Activated B cell treated with CpG ODN at 0.5 μM for 24 hours (primary cell): ENCODE measurements around the gene MAVS. TPM values are rescaled to one million over a fixed set of nuclear protein-coding genes. Genes with fewer than 3 reads are reported as not detected.

Source experiments
- ATAC-seq: fragments of 200-7000 bp; cut with Tn5 transposase; one replicate; pipeline ENCODE4 v1.10.0; 2021; ENCODE audit warnings: low read depth, mild to moderate bottlenecking, moderate library complexity
- CTCF ChIA-PET: fragments of 350-600 bp; sonication (Branson Sonifier 250); formaldehyde crosslinking; loops from one replicate; lab custom pipeline; 2021; ENCODE audit warnings: antibody characterized with exemption; lab: Charles Lee
- POLR2A ChIA-PET: fragments of 350-600 bp; sonication (Branson Sonifier 250); formaldehyde crosslinking; loops from one replicate; lab custom pipeline; 2021; ENCODE audit warnings: antibody characterized with exemption; lab: Charles Lee
- DNase-seq: peaks from one replicate; pipeline ENCODE4 v3.0.0; 2022
- H3K27ac Mint-ChIP-seq: one replicate; pipeline ENCODE4 v1.8.0; 2020; ENCODE audit warnings: mixed read lengths
- H3K27me3 Mint-ChIP-seq: one replicate; pipeline ENCODE4 v1.8.0; 2021; ENCODE audit warnings: mixed read lengths
- H3K36me3 Mint-ChIP-seq: one replicate; pipeline ENCODE4 v1.8.0; 2021; ENCODE audit warnings: low read depth, mixed read lengths
- H3K4me1 Mint-ChIP-seq: one replicate; pipeline ENCODE4 v1.8.0; 2021; ENCODE audit warnings: mixed read lengths
- H3K4me3 Mint-ChIP-seq: one replicate; pipeline ENCODE4 v1.8.0; 2020; ENCODE audit warnings: mild to moderate bottlenecking, mixed read lengths
- H3K9me3 Mint-ChIP-seq: one replicate; pipeline ENCODE4 v1.8.0; 2020; ENCODE audit warnings: mixed read lengths
- intact Hi-C: fragments of 100-400 bp; cut with micrococcal nuclease; formaldehyde crosslinking; loops from one replicate; pipeline ENCODE4 v1.15.1; 2024
- total RNA-seq: library from RNA; stranded (reverse); gene quantifications from 2 replicates; pipeline ENCODE4 v1.2.3, GENCODE V29; 2022
- TF ChIP-seq, protein P1 (sequence below): fragments of 200-600 bp; IDR thresholded peaks from one replicate; pipeline ENCODE4 v1.8.0; 2022; ENCODE audit warnings: antibody characterized with exemption, mild to moderate bottlenecking

MAVS gene
- total RNA-seq, 1 donor from 2014 or later: 39.7 TPM

DNA sequence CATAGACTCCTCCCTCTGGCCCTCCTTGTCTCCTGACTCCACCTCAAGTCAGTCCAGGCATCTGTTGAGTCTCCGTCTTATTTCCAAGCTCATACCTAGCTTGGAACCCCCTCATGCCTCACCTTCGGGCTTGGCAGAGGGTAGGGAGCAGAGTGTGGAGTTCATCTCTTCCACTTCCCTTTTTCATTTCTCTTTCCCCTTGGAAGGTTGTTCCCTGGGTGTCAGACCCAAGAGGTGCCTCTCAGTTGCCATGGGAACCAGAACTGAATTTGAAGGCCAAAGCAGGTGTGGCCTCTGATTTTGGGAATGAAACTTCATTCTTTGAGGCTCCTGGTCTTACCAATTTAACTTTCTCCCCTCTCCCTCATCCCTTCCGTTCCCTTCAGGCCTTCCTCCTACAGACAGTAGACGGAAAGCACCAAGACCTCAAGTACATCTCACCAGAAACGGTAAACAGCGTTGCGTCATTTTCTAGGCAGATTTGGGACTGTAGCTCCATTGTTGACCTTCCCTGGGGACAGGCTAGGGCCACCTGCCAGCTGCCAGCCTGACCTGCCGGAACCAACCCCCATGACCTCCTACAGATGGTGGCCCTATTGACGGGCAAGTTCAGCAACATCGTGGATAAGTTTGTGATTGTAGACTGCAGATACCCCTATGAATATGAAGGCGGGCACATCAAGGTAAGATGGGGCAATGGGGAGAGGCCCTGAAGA, 44.0 kb upstream of the MAVS start:
- Mint-ChIP-seq H3K27me3 (no peaks in the 10 kb centered on the region), H3K9me3 (no peaks in the 10 kb centered on the region), H3K27ac (peak overlapping the region; percentile 76), H3K36me3 (peaks cover 51% of the 10 kb centered on the region), H3K4me1 (peaks cover 60% of the 10 kb centered on the region), H3K4me3 (no peak overlapping the region)
- ChIA-PET CTCF (interaction anchor here (1.1 kb wide), 1 partner anchor 282 kb away, joined by 3 read pairs; no protein-coding TSS in a partner anchor), POLR2A (interaction anchor here (0.5 kb wide), 1 partner anchor 8 kb away, joined by 3 read pairs; no protein-coding TSS in a partner anchor)
- intact Hi-C loops: no loop called here
- TF ChIP-seq, protein P1, sequence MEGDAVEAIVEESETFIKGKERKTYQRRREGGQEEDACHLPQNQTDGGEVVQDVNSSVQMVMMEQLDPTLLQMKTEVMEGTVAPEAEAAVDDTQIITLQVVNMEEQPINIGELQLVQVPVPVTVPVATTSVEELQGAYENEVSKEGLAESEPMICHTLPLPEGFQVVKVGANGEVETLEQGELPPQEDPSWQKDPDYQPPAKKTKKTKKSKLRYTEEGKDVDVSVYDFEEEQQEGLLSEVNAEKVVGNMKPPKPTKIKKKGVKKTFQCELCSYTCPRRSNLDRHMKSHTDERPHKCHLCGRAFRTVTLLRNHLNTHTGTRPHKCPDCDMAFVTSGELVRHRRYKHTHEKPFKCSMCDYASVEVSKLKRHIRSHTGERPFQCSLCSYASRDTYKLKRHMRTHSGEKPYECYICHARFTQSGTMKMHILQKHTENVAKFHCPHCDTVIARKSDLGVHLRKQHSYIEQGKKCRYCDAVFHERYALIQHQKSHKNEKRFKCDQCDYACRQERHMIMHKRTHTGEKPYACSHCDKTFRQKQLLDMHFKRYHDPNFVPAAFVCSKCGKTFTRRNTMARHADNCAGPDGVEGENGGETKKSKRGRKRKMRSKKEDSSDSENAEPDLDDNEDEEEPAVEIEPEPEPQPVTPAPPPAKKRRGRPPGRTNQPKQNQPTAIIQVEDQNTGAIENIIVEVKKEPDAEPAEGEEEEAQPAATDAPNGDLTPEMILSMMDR: no peak
- ATAC-seq (no peak), DNase-seq (no peak)

DNA sequence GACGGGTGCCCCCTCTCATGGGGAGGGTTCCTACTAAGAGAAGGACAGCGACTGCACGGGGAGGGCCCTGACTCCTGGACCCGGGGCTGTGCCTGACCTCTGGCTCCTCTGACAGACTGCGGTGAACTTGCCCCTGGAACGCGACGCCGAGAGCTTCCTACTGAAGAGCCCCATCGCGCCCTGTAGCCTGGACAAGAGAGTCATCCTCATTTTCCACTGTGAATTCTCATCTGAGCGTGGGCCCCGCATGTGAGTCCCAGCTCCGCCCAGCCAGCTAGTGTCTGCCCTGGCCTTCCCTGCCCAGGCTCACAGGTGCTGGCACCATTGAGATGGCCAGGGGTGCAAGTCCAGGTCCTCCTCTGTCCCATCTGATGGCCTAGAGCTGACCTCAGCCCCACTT, 43.3 kb upstream of the MAVS start:
- H3K9me3 Mint-ChIP-seq: no peaks in the 10 kb centered on the region
- H3K4me1 Mint-ChIP-seq: peaks cover 54% of the 10 kb centered on the region
- H3K27ac Mint-ChIP-seq: no peak overlapping the region
- H3K36me3 Mint-ChIP-seq: peaks cover 47% of the 10 kb centered on the region
- POLR2A ChIA-PET: interaction anchor here (0.6 kb wide), 1 partner anchor 11 kb away, joined by 3 read pairs; no protein-coding TSS in a partner anchor
- no peak overlapping the region for H3K4me3 Mint-ChIP-seq
- no peaks in the 10 kb centered on the region for H3K27me3 Mint-ChIP-seq
- TF ChIP-seq, protein P1: no peak
- CTCF ChIA-PET: interaction anchor here (1.1 kb wide), 1 partner anchor 282 kb away, joined by 3 read pairs; no protein-coding TSS in a partner anchor
- no peak for DNase-seq
- intact Hi-C loops: no loop called here
- no peak for ATAC-seq

DNA sequence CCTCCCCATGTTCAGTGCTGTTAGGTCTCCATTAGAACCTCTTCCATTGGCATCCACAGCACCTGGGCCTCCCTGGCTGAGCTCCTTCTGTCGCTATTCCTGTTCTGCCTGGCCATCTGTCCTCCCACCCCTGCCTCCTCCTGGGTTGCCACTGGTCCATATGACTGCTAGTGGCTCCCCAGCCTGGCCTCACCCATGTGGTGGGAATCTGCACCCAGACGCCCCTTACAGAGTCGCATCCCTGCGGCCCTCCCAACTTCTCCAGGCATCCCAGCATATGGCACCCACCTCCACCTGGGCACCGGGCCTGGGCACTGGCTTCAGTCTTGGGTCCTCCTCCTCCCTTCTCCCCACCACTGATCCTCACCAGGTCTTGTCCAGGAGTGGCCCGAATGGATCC, 42.8 kb upstream of the MAVS start:
- Mint-ChIP-seq H3K9me3 (no peaks in the 10 kb centered on the region), H3K4me1 (peaks cover 49% of the 10 kb centered on the region), H3K27me3 (no peaks in the 10 kb centered on the region), H3K36me3 (peaks cover 47% of the 10 kb centered on the region), H3K27ac (peak overlapping the region; percentile 24), H3K4me3 (no peak overlapping the region)
- DNase-seq: no peak
- intact Hi-C loops: no loop called here
- CTCF ChIA-PET: interaction anchor here (1.1 kb wide), 1 partner anchor 281 kb away, joined by 3 read pairs; no protein-coding TSS in a partner anchor
- TF ChIP-seq, protein P1: no peak
- no peak for ATAC-seq
- POLR2A ChIA-PET: interaction anchor here (0.6 kb wide), 1 partner anchor 10 kb away, joined by 3 read pairs; no protein-coding TSS in a partner anchor

DNA sequence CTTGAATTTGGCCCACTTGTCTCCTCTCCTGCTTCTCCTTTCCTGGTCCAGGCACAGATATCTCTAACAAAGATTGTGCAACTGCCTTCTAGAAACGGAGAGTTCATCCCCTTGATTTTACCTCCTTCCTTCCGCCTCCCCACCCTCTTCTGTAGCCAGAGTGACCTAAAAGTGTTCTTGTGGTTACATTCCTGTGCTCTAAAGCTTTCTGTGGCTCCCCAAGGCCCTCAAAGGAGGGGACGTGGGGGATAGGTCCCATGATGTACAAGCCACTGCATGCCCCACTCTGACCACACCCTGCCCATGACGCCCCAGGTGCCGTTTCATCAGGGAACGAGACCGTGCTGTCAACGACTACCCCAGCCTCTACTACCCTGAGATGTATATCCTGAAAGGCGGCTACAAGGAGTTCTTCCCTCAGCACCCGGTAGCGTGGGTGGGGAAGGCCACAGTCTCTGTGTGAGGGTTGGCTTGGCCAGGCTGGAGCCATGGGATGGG, 42.3 kb upstream of the MAVS start:
- H3K27me3 Mint-ChIP-seq: no peaks in the 10 kb centered on the region
- ChIA-PET CTCF (no interaction called here), POLR2A (interaction anchor here (1.3 kb wide), 1 partner anchor 16 kb away, joined by 3 read pairs; the partner anchor contains the start of gene AP5S1)
- no peak overlapping the region for H3K4me3 Mint-ChIP-seq
- ATAC-seq: no peak
- H3K36me3 Mint-ChIP-seq: peaks cover 47% of the 10 kb centered on the region
- intact Hi-C loops: no loop called here
- no peak overlapping the region for H3K27ac Mint-ChIP-seq
- no peaks in the 10 kb centered on the region for H3K9me3 Mint-ChIP-seq
- no peak for DNase-seq
- TF ChIP-seq, protein P1: no peak
- peaks cover 44% of the 10 kb centered on the region for H3K4me1 Mint-ChIP-seq

DNA sequence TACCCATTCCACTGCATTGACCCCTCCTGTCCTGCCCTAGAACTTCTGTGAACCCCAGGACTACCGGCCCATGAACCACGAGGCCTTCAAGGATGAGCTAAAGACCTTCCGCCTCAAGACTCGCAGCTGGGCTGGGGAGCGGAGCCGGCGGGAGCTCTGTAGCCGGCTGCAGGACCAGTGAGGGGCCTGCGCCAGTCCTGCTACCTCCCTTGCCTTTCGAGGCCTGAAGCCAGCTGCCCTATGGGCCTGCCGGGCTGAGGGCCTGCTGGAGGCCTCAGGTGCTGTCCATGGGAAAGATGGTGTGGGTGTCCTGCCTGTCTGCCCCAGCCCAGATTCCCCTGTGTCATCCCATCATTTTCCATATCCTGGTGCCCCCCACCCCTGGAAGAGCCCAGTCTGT, 41.9 kb upstream of the MAVS start:
- no peaks in the 10 kb centered on the region for H3K9me3 Mint-ChIP-seq
- H3K4me3 Mint-ChIP-seq: no peak overlapping the region
- H3K27ac Mint-ChIP-seq: no peak overlapping the region
- peaks cover 39% of the 10 kb centered on the region for H3K4me1 Mint-ChIP-seq
- POLR2A ChIA-PET: interaction anchor here (1.3 kb wide), 1 partner anchor 15 kb away, joined by 3 read pairs; the partner anchor contains the start of gene AP5S1
- TF ChIP-seq, protein P1: no peak
- no peak for DNase-seq
- H3K36me3 Mint-ChIP-seq: peaks cover 47% of the 10 kb centered on the region
- H3K27me3 Mint-ChIP-seq: no peaks in the 10 kb centered on the region
- CTCF ChIA-PET: interaction anchor here (1.0 kb wide), 1 partner anchor 15 kb away, joined by 4 read pairs; no protein-coding TSS in a partner anchor
- ATAC-seq: no peak
- intact Hi-C loops: no loop called here
